GM21423 (cell line): Measurements from ENCODE around the gene PAMR1.
"Not testable (repeated sequence)": the region's sequence is repeated elsewhere in the genome, so short reads cannot be mapped to it uniquely, and the experiment has no call there.

ENCODE experiments used
- ATAC-seq: cut with Tn5 transposase; IDR thresholded peaks from one replicate; pipeline ENCODE4 v1.9.1; 2021; ENCODE audit warnings: mild to moderate bottlenecking, moderate library complexity; ENCODE audit not compliant: unreplicated experiment

Gene PAMR1

GRCh38 chr11:35525501-35526175, at the start of gene PAMR1:
TSS of gene PAMR1 (minus strand) at chr11:35525616. CDS start at chr11:35525585, 31 bp downstream.
- no peak for ATAC-seq

DNA sequence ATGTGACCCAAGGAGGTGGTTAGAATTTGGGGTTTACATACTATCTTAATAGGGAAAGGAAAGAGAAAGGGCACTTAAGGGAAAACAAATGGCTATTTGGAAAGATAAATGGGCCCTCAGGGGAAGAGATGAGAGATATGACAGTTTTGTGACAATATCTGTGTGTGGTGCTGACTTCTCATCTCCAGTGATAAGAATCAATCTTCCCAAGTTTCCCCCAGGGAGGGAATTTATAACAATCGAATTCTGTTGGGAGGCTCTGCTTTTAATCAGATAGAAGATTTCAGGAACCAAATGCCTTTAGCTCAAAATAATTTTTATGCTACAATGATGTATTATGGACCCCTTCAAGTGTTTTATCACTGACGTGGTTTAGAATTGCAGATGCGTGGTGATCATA, 46.3 kb upstream of the PAMR1 start:
- no peak for ATAC-seq

DNA sequence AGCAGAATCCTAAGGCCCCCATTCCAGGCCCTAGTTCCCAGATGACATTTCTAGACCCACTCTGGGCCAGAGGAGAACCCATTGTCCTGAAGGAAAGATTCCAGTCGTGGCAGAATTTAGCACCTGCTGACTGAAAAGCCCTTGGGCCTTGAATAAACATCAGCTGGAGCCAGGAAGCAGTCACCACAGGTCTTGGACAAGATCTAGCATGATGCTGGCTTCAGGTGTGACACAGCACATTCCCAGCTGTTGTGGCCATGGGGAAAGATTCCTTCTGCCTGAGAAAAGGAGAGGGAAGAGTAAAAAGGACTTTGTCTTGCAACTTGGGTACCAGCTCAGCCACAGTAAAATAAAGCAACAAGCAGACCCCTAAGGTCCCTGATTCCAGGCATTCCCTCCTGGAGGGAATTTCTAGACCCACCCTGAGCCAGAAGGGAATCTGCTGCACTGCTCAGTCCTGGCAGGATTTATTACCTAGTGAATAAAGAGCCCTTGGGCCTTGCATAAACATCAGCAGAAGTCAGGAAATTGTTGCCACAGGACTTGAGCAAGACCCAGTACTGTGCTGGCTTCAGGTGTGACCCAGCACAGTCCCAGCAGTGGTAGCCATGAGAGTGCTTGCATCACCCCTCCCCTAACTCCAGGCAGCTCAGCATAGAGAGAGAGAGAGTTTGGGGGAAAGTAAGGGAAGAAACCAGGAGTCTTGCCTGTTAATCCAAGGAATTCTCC, 42.5 kb upstream of the PAMR1 start:
- no peak for ATAC-seq

- no peak for ATAC-seq
Observed at GRCh38 chr11:35566885-35567284, 41.5 kb upstream of the PAMR1 start.

DNA sequence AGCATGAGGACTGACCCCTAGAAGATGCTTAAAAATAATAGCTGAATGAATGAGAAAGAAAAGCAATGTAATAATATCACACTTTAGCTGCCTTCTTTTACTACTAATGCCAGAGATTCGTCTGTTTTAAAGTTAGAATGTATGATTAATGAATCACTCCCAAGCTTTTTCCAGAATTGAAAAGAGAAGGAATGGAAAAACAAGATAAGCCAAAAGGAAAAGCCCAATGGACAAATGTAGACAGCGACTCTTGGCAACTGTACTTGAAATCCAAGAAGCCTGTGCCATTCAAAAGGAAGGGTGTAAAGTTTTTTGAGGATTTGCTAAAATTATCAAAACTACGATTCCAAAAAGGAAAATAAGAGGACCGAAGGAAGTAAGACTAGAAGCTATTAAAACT, 40.8 kb upstream of the PAMR1 start:
- no peak for ATAC-seq

- no peak for ATAC-seq
Observed at GRCh38 chr11:35564245-35564595, 38.8 kb upstream of the PAMR1 start.

DNA sequence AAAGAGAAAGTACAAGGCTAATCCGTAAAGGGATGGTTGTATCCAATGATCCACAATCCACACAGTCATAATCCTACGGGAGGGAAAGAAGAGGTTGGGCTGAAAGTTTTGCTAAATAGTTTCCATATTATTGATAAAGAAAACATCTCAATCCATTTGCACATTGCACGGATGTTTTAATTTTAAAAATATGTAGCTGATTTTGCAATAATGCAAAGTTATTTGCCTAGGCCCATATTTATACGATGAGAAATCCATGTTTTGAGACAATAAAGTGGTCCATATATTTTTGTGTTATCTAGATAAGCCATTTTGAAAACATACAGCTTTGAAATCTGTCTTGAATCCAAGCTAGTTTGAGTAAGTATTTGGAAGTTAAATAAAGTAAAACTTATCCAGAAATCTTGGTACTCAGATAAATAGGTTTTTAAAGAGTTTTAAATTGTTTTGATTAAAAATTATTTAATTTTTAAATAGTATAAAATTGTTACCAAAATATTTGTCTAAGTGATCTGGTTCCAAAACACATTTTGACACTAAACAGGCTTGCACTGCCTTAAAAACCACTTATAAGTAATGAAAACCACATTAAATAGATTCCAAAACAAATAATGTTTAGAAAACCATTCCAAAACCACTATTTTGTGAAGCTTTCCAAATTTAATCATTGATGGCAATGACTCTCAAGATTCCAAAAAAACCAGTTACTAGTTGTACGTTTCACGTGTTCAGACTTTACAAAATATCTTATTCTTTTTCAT, 38.2 kb upstream of the PAMR1 start:
- no peak for ATAC-seq

DNA sequence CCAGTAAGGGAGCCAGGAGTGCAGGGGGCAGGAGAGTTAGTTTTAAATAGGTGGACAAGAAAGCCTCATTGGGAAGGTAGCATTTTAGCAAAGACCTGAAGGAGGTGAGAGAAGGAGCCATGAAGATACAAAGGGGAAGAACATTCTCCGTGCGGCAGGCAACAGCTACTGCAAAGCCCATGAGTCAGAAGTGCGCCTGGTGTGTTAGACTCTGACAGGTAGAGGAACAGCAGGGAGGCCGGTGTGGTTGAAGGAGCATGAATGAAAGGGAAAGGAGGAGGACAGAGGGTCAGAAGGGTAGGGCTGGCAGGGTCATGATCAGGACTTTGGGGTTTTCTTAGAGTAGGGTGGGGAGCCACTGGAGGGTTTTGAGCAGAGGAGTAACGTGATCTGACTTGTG, 34.5 kb upstream of the PAMR1 start:
- no peak for ATAC-seq

DNA sequence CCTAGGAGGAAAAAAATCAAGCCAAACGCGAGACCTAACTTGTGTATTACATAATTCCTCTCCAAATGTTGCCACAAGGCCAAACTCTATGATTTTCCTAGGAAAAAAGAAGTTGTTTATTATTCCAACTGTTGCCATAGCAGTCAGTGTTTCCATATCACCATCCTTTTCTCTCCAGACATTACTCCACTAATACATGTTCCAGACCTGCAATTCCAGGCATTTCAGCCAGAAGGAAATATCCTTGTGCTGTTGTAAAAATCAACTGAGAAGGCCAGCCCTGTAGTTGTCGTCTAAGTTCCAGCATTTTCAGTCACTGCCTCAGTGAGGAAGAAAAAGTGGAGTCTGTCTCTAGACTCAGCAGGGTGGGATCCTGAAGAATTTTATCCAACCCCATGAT, 33.1 kb upstream of the PAMR1 start:
- no peak for ATAC-seq

- no peak for ATAC-seq
Observed at GRCh38 chr11:35555488-35555887, 30.1 kb upstream of the PAMR1 start.

- no peak for ATAC-seq
Observed at GRCh38 chr11:35554491-35555437, 29.3 kb upstream of the PAMR1 start.

DNA sequence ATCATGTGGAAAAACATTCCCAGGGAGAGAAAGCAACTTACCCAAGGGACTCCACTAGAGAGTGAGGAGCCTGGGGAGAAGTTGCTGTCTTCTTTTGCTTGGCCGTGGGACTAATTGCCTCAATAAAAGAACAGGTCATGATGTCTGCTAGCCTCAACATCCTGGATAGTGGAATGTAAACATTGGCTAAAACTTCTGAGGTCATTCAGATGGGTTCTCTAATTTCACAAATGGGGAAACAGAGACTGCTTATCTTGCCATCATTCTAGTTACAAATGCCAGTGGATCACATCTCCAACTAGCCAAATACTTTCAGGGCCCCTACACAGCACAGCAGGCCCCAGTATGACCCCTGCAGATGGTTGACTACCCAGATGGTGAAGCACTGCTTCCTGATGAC, 28.4 kb upstream of the PAMR1 start:
- ATAC-seq = no peak

DNA sequence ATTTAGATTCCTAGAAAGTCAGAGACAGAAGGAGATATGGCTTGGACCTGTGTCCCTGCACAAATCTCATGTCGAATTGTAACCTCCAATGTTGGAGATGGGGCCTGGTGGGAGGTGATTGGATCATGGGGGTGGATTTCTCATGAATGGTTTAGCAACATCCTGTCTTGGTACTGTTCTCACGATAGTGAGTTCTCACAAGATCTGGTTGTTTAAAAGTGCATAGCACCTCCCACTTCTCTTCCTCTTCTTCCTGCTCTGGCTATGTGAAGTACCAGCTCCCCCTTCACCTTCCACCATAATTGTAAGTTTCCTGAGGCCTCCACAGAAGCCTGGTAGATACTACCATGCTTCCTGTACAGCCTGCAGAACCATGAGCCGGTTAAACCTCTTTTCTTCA, 27.6 kb upstream of the PAMR1 start:
- ATAC-seq = no peak

GRCh38 chr11:35552616-35553015, 27.2 kb upstream of the PAMR1 start:
- no peak for ATAC-seq

- ATAC-seq = no peak
Observed at GRCh38 chr11:35550374-35551036, 25.1 kb upstream of the PAMR1 start.

DNA sequence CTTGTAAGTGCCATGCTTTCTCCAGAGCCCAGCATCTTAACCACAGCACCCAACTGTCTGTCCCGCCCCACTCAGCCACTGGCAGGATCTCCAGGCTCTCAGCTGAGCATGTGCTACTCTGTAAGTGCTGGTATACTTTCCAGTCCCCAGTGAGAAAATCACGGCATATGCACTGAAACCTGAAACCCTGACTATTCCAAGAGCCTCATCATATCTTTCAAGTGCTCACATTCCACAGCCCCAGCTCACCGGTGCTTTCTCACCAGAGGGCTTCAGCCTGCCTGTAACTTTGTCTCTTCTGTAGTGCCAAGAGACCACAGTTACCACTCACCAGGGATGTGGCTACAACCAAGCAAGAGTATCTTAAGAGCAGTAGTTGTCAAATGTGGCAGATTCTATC, 24.4 kb upstream of the PAMR1 start:
- ATAC-seq = no peak

DNA sequence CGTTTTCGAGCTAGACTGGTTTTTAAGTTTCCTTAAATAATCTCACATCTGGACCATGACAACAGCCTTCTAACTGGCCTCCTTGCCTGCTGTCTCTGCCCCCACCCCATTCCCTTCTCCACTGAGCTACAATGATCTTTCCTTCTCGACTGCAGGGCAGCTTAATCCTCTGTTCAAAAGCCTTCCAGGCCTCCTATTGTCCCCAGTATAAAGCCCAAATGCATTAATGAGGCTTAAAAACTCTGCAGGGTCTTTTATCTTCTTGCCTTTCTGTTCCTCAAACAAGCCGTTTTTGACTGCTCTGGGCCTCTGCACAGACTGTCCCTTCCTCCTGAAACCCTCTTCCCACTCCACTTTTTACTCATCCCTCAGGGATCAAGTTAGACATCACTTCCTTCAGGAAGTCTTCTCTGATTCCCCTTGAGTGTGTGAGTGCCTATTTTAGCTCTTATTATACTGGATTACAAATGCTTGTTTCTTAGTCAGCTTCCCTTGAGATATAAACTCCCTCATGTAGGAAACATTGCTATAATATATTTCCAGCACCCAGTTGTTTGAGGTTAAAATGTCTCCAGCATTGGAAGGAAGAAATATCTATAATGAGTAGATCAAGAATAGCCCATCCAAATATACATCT, 23.6 kb upstream of the PAMR1 start:
- ATAC-seq = no peak

- ATAC-seq = not testable (repeated sequence)
Observed at GRCh38 chr11:35547995-35548394, 22.6 kb upstream of the PAMR1 start.

GRCh38 chr11:35546317-35546716, 20.9 kb upstream of the PAMR1 start:
- no peak for ATAC-seq
